AG20443 (cell line): ENCODE results near the gene FOXJ3.

Experiments
- DNase-seq: peaks from one replicate; pipeline ENCODE4 v3.0.0; 2012; ENCODE audit warnings: low spot score, mixed read lengths

FOXJ3 gene

GRCh38 chr1:42335050-42335808 lies at the start of gene FOXJ3:
TSS of gene FOXJ3 (minus strand) at chr1:42335235. CDS start at chr1:42311093, 24,142 bp downstream.
- peak; percentile 99 for DNase-seq

- no peak for DNase-seq
Observed at GRCh38 chr1:42381280-42381673, 46.2 kb upstream of the FOXJ3 start.

GRCh38 chr1:42380586-42381279 lies 45.7 kb upstream of the FOXJ3 start, which contains the start of gene RIMKLA:
TSS of gene RIMKLA (plus strand) at chr1:42380792. CDS start at chr1:42380935, 143 bp downstream.
- peak; percentile 88 for DNase-seq

- peak; percentile 65 for DNase-seq
Observed at GRCh38 chr1:42379794-42380585, 45.0 kb upstream of the FOXJ3 start.

GRCh38 chr1:42372796-42373195 lies 37.8 kb upstream of the FOXJ3 start:
- DNase-seq, result no peak

GRCh38 chr1:42370876-42371549 lies 36.0 kb upstream of the FOXJ3 start:
- DNase-seq, result no peak

GRCh38 chr1:42369471-42369870 lies 34.4 kb upstream of the FOXJ3 start:
- DNase-seq, result no peak

GRCh38 chr1:42368096-42368795 lies 33.2 kb upstream of the FOXJ3 start:
- no peak for DNase-seq

- no peak for DNase-seq
Observed at GRCh38 chr1:42365118-42365517, 30.1 kb upstream of the FOXJ3 start.

- no peak for DNase-seq
Observed at GRCh38 chr1:42364542-42364941, 29.5 kb upstream of the FOXJ3 start.

- DNase-seq, result no peak
Observed at GRCh38 chr1:42364089-42364488, 29.1 kb upstream of the FOXJ3 start.

GRCh38 chr1:42359466-42359865 lies 24.4 kb upstream of the FOXJ3 start:
- no peak for DNase-seq

GRCh38 chr1:42358791-42359190 lies 23.8 kb upstream of the FOXJ3 start:
- DNase-seq, result no peak

GRCh38 chr1:42350086-42350485 lies 15.1 kb upstream of the FOXJ3 start:
- DNase-seq, result no peak

- no peak for DNase-seq
Observed at GRCh38 chr1:42348498-42348897, 13.5 kb upstream of the FOXJ3 start.

- no peak for DNase-seq
Observed at GRCh38 chr1:42343049-42343448, 8.0 kb upstream of the FOXJ3 start.

- DNase-seq, result no peak
Observed at GRCh38 chr1:42340901-42341300, 5.9 kb upstream of the FOXJ3 start.

- no peak for DNase-seq
Observed at GRCh38 chr1:42340093-42340492, 5.1 kb upstream of the FOXJ3 start.

- DNase-seq, result no peak
Observed at GRCh38 chr1:42336978-42337377, 1.9 kb upstream of the FOXJ3 start.

GRCh38 chr1:42335809-42336518 lies 929 bp upstream of the FOXJ3 start:
- peak; percentile 57 for DNase-seq
